H1 (cell line): ENCODE data around the gene RNF31. TPM values are rescaled to one million over a fixed set of nuclear protein-coding genes. Genes with fewer than 3 reads are reported as not detected.

ENCODE experiments used
- CTCF ChIA-PET: fragments of 300-600 bp; sonication (Branson Sonifier 250); formaldehyde crosslinking; loops from one replicate; lab custom pipeline; 2021; ENCODE audit not compliant: partially characterized antibody; lab: Charles Lee
- POLR2A ChIA-PET: fragments of 300-600 bp; sonication (Branson Sonifier 250); formaldehyde crosslinking; loops from one replicate; lab custom pipeline; 2021; ENCODE audit warnings: inconsistent platforms; ENCODE audit not compliant: partially characterized antibody; lab: Charles Lee
- DNase-seq, 2 experiments: peaks; one replicate each; pipeline versions ENCODE4 v3.0.0 to v3.0.0-alpha.2; 2010 to 2022; ENCODE audit warnings: low spot score in 2 of 2, low read depth in 1 of 2, mixed read lengths in 1 of 2
- FAIRE-seq: peaks from 2 replicates; lab custom pipeline; 2011; peaks lifted over from hg19 to GRCh38; lab: Jason Lieb, UNC
- H2AFZ ChIP-seq: 2 replicates; pipeline ENCODE4 v1.8.1; 2012; ENCODE audit warnings: low read length, inconsistent platforms
- H2AK5ac ChIP-seq: 2 replicates; pipeline ENCODE4 v1.6.1; 2013; ENCODE audit warnings: low read depth, low read length
- H2BK120ac ChIP-seq: replicated peaks from 2 replicates; pipeline ENCODE3; 2013; ENCODE audit warnings: low read depth, low read length, inconsistent platforms
- H2BK12ac ChIP-seq: 2 replicates; pipeline ENCODE4 v1.6.1; 2013; ENCODE audit warnings: low read depth, low read length
- H2BK15ac ChIP-seq: 2 replicates; pipeline ENCODE4 v1.6.1; 2013; ENCODE audit warnings: low read length
- H2BK20ac ChIP-seq: 2 replicates; pipeline ENCODE4 v1.6.1; 2013; ENCODE audit warnings: low read length
- H2BK5ac ChIP-seq: 2 replicates; pipeline ENCODE4 v1.6.1; 2013; ENCODE audit warnings: low read depth, low read length
- H3K14ac ChIP-seq: 2 replicates; pipeline ENCODE4 v1.6.1; 2013; ENCODE audit warnings: inconsistent platforms; ENCODE audit not compliant: insufficient read length
- H3K18ac ChIP-seq: 2 replicates; pipeline ENCODE4 v1.6.1; 2013; ENCODE audit warnings: low read length; ENCODE audit errors: extremely low read depth
- H3K23ac ChIP-seq: 2 replicates; pipeline ENCODE4 v1.6.1; 2013; ENCODE audit warnings: inconsistent platforms; ENCODE audit not compliant: insufficient read length
- H3K23me2 ChIP-seq: 2 replicates; pipeline ENCODE4 v1.6.1; 2013; ENCODE audit warnings: low read depth, low read length
- H3K27ac ChIP-seq: 2 replicates; pipeline ENCODE4 v1.6.1; 2011; ENCODE audit warnings: low read depth, low read length, inconsistent platforms
- H3K27me3 ChIP-seq, 4 experiments: replicated peaks in 1 of 4; 1 replicate in 1 of 4; 2 replicates in 3 of 4; pipeline versions ENCODE4 v1.6.1 to v1.8.1; 2011 to 2013; ENCODE audit warnings: low read length in 3 of 4, mild to moderate bottlenecking in 3 of 4, inconsistent platforms in 2 of 4, mixed read lengths in 2 of 4, moderate library complexity in 1 of 4; ENCODE audit not compliant: control insufficient read depth in 3 of 4, insufficient read depth in 3 of 4; ENCODE audit errors: extremely low read depth in 1 of 4
- H3K36me3 ChIP-seq, 4 experiments: 2 replicates each; pipeline versions ENCODE4 v1.6.1 to v1.8.1; 2011 to 2013; ENCODE audit warnings: mild to moderate bottlenecking in 4 of 4, low read length in 3 of 4, moderate library complexity in 2 of 4, control low read depth in 1 of 4, inconsistent platforms in 1 of 4; ENCODE audit not compliant: insufficient read depth in 4 of 4, control insufficient read depth in 2 of 4
- H3K4ac ChIP-seq: replicated peaks from 2 replicates; pipeline ENCODE3; 2013; ENCODE audit warnings: low read length, low read depth, mixed read lengths, inconsistent platforms; ENCODE audit not compliant: insufficient read length
- H3K4me1 ChIP-seq, 4 experiments: replicated peaks in 1 of 4; 1 replicate in 1 of 4; 2 replicates in 3 of 4; pipeline versions ENCODE4 v1.6.1 to v1.8.1; 2011 to 2013; ENCODE audit warnings: low read length in 3 of 4, inconsistent platforms in 2 of 4, mixed read lengths in 1 of 4; ENCODE audit not compliant: insufficient read depth in 4 of 4, control insufficient read depth in 3 of 4
- H3K4me2 ChIP-seq, 2 experiments: 2 replicates each; pipeline versions ENCODE4 v1.6.1 to v1.8.1; 2011 to 2013; ENCODE audit warnings: low read depth in 2 of 2, low read length in 2 of 2, control low read depth in 1 of 2, inconsistent platforms in 1 of 2, mild to moderate bottlenecking in 1 of 2; ENCODE audit not compliant: insufficient read depth in 1 of 2
- H3K4me3 ChIP-seq, 4 experiments: fragments of 200-600, 300-600 bp in 1 of 4; sonication (generic), shearing (Covaris generic), sonication (Bioruptor Twin) in 1 of 4; 2 replicates each; pipeline versions ENCODE4 v1.5.1 to v1.8.1; 2011 to 2016; ENCODE audit warnings: low read length in 4 of 4, low read depth in 3 of 4, control low read depth in 2 of 4, inconsistent platforms in 2 of 4, mild to moderate bottlenecking in 2 of 4, mixed read lengths in 1 of 4, moderate library complexity in 1 of 4; ENCODE audit not compliant: insufficient read depth in 2 of 4; ENCODE audit errors: extremely low read depth in 1 of 4
- H3K56ac ChIP-seq: replicated peaks from 2 replicates; pipeline ENCODE3; 2013; ENCODE audit warnings: low read depth, mild to moderate bottlenecking, mixed read lengths, low read length, inconsistent platforms; ENCODE audit not compliant: insufficient read length
- H3K79me1 ChIP-seq: 2 replicates; pipeline ENCODE4 v1.6.1; 2013; ENCODE audit warnings: low read depth, low read length, control low read depth
- H3K79me2 ChIP-seq, 2 experiments: 2 replicates each; pipeline versions ENCODE4 v1.6.1 to v1.8.1; 2012 to 2013; ENCODE audit warnings: low read length in 2 of 2, mild to moderate bottlenecking in 2 of 2, inconsistent platforms in 1 of 2; ENCODE audit not compliant: insufficient read depth in 2 of 2, control insufficient read depth in 1 of 2
- H3K9ac ChIP-seq, 4 experiments: replicated peaks in 1 of 4; 1 replicate in 1 of 4; 2 replicates in 3 of 4; pipeline versions ENCODE4 v1.6.1 to v1.8.1; 2011 to 2013; ENCODE audit warnings: low read depth in 3 of 4, low read length in 3 of 4, control low read depth in 2 of 4, mild to moderate bottlenecking in 2 of 4, moderate library complexity in 2 of 4, inconsistent platforms in 1 of 4; ENCODE audit errors: extremely low read depth in 1 of 4
- H3K9me3 ChIP-seq, 2 experiments: 2 replicates each; pipeline versions ENCODE4 v1.6.1 to v1.8.1; 2012 to 2013; ENCODE audit warnings: mild to moderate bottlenecking in 2 of 2, moderate library complexity in 2 of 2, control low read depth in 1 of 2, inconsistent platforms in 1 of 2, low read depth in 1 of 2, low read length in 1 of 2, mixed read lengths in 1 of 2; ENCODE audit not compliant: insufficient read depth in 2 of 2
- H4K20me1 ChIP-seq, 2 experiments: replicated peaks in 1 of 2; 2 replicates each; pipeline versions ENCODE3 to v1.8.1; 2011 to 2013; ENCODE audit warnings: inconsistent platforms in 2 of 2, low read length in 2 of 2, mild to moderate bottlenecking in 1 of 2; ENCODE audit not compliant: insufficient read depth in 2 of 2, control insufficient read depth in 1 of 2
- H4K5ac ChIP-seq: 2 replicates; pipeline ENCODE4 v1.6.1; 2013; ENCODE audit warnings: low read length, low read depth, mixed read lengths, inconsistent platforms; ENCODE audit not compliant: insufficient read length
- H4K8ac ChIP-seq: 2 replicates; pipeline ENCODE4 v1.8.0; 2013; ENCODE audit warnings: mild to moderate bottlenecking, moderate library complexity, low read length, inconsistent platforms; ENCODE audit not compliant: insufficient read depth; ENCODE audit errors: extremely low read depth
- H4K91ac ChIP-seq: replicated peaks from 2 replicates; pipeline ENCODE3; 2013; ENCODE audit warnings: low read length, mixed read lengths, inconsistent platforms; ENCODE audit not compliant: insufficient read length
- CTBP2 ChIP-seq: IDR thresholded peaks from 2 replicates; pipeline ENCODE4 v1.7.0; 2011; ENCODE audit warnings: borderline replicate concordance, mild to moderate bottlenecking, moderate library complexity, mixed read lengths, low read length; ENCODE audit not compliant: insufficient read depth, insufficient read length
- FOSL1 ChIP-seq: IDR thresholded peaks from 2 replicates; pipeline ENCODE4 v1.6.1; 2011; ENCODE audit warnings: mild to moderate bottlenecking, low read depth, low read length, moderate library complexity; ENCODE audit not compliant: insufficient read depth
- KDM1A ChIP-seq: fragments of 200-600, 300-600 bp; sonication (generic); IDR thresholded peaks from 2 replicates; pipeline ENCODE4 v1.7.1; 2016; ENCODE audit warnings: mild to moderate bottlenecking, low read length, borderline replicate concordance
- POLR2AphosphoS5 ChIP-seq: IDR thresholded peaks from 2 replicates; pipeline ENCODE4 v1.6.1; 2011; ENCODE audit warnings: low read depth, low read length
- RFX5 ChIP-seq: IDR thresholded peaks from 2 replicates; pipeline ENCODE4 v1.6.1; 2011; ENCODE audit warnings: low read depth, low read length, improper control_type of control experiment, borderline replicate concordance
- SAP30 ChIP-seq: fragments of 300-600 bp; sonication (generic); IDR thresholded peaks from 2 replicates; pipeline ENCODE4 v1.7.1; 2012; ENCODE audit warnings: low read length, moderate library complexity, mild to moderate bottlenecking, inconsistent platforms; ENCODE audit not compliant: insufficient read depth, insufficient replicate concordance
- SIN3A ChIP-seq, 2 experiments: IDR thresholded peaks in 1 of 2; conservative IDR thresholded peaks in 1 of 2; 2 replicates each; pipeline ENCODE4 v1.6.1; 2011 to 2012; ENCODE audit warnings: low read length in 2 of 2, improper control_type of control experiment in 1 of 2, low read depth in 1 of 2, mild to moderate bottlenecking in 1 of 2
- TBP ChIP-seq: IDR thresholded peaks from 2 replicates; pipeline ENCODE4 v1.6.1; 2011; ENCODE audit warnings: low read depth, low read length, improper control_type of control experiment
- WGBS, 2 experiments: shearing (Covaris generic) in 1 of 2; methylation state at CpG; one replicate each; pipeline versions ENCODE4 v1.1.6 to v1.1.7; 2013 to 2015; ENCODE audit warnings: low lambda C conversion rate in 2 of 2, mixed read lengths in 2 of 2, inconsistent platforms in 1 of 2, low coverage in 1 of 2, missing lambda C conversion rate in 1 of 2; ENCODE audit not compliant: insufficient replicate concordance in 2 of 2, insufficient coverage in 1 of 2, insufficient read length in 1 of 2; ENCODE audit errors: extremely low coverage in 1 of 2, missing lambda C conversion rate in 1 of 2; 5-methylcytosine and 5-hydroxymethylcytosine counted together
- polyA plus RNA-seq, 7 experiments: library from polyadenylated mRNA; depleted of rRNA in 3 of 7; stranded (reverse) in 5 of 7; unstranded in 2 of 7; fragments of >200 nt in 5 of 7; fragments of 200-250 nt in 2 of 7; gene quantifications; 1 replicate in 5 of 7; 2 replicates in 1 of 7; 4 replicates in 1 of 7; pipeline versions ENCODE4 v1.2.1 to v1.2.3, GENCODE V29; 2011 to 2013; ENCODE audit warnings: missing spikeins in 2 of 7, mixed read lengths in 2 of 7
- total RNA-seq: library from RNA; stranded (reverse); fragmentation: NEBNext Ultra II Directional; extraction: Animal tissue kit (Norgen Biotek cat#: 25700); gene quantifications from 2 replicates; pipeline ENCODE4 v1.2.1, GENCODE V29; 2021
- TF ChIP-seq, protein P1 (sequence below): IDR thresholded peaks from 2 replicates; pipeline ENCODE4 v1.6.1; 2011; ENCODE audit warnings: low read length, improper control_type of control experiment

Gene RNF31
- total and polyA plus RNA-seq, 2 of the 8 experiments (the other 6 are each of a cell fraction or from before 2014, with no cell fraction given) = 17.5 to 72.0 TPM

DNA sequence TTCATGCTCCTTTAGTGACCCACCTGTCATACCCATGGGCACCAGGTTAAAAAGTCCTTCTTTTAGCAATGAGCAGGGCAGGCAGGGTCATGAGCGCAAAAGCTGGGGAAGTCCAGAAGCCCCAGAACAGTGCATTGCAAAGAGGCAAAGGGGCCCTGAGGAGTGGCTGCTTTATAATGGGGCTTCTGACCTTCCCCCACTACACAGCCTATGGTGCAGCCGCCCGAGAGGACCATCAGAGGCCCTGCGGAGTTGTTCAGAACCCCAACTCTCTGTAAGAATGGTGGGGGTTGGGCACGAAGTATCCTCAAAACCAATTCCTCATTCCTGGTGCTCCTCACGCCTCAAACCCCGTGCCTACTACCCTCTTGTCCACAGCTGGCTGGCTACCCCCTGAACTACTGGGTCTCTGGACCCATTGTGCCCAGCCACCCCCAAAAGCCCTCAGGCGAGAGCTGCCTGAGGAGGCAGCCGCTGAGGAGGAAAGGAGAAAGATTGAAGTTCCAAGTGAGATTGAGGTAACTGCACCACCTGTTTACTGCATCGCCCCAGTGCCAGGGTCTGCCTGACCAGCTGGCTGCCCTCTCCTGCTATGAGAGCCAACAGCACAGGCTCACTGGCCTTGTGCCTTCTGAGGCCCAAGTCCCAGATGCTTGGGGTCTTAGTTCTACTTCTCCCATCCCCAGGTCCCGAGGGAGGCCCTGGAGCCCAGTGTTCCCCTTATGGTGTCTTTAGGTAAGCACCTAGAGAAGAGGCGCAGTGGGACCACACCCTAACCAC, 31.3 kb downstream of the RNF31 start:
- Histone ChIP-seq H4K5ac (no peak overlapping the region), H2AFZ (no peak overlapping the region), H2BK5ac (no peak overlapping the region), H3K23ac (no peak overlapping the region), H3K27ac (no peak overlapping the region), H3K9me3 (no peaks in the 10 kb centered on the region), H3K4me2 (no peak overlapping the region), H2AK5ac (no peak overlapping the region), H3K4ac (no peak overlapping the region), H3K36me3 (peaks cover 14 to 49% (median 41%) of the 10 kb centered on the region in 4 experiments), H3K4me1 (no peaks in the 10 kb centered on the region), H3K18ac (no peak overlapping the region), H2BK12ac (no peak overlapping the region), H4K91ac (no peak overlapping the region), H3K4me3 (no peak overlapping the region), H3K23me2 (no peaks in the 10 kb centered on the region), H3K56ac (no peak overlapping the region), H3K27me3 (no peaks in the 10 kb centered on the region), H2BK20ac (no peak overlapping the region), H2BK15ac (no peak overlapping the region), H3K9ac (no peak overlapping the region), H4K8ac (no peak overlapping the region), H3K79me2 (no peaks in the 10 kb centered on the region), H2BK120ac (no peak overlapping the region), H3K79me1 (0 out of 2 replicates have a peak, but pooled peaks cover 2% of the 10 kb centered on the region), H3K14ac (no peak overlapping the region), H4K20me1 (peaks cover 2 to 15% of the 10 kb centered on the region in 2 experiments)
- POLR2A ChIA-PET = interaction anchor here (0.6 to 10.7 kb wide), 20 partner anchors 9 to 575 kb away, joined by 3 to 158 read pairs (median 4); partner anchors contain the start of genes CHMP4A, IPO4, IRF9 and LTB4R2
- CTCF ChIA-PET = interaction anchor here (1.1 kb wide), 2 partner anchors 18 to 64 kb away, joined by 3 to 4 read pairs; partner anchors contain the start of gene IRF9
- WGBS, 2 experiments = 84% methylated on average over 12 of the region's 12 CpGs; no CpG with 5 or more reads in 1 of the 2 experiments
- FAIRE-seq (no peak), DNase-seq (no peak)
- TF ChIP-seq SIN3A (conservative IDR thresholded peaks at IDR 0.05 in 1 of 2, IDR thresholded peaks at IDR 0.05 in 1 of 2; ENCODE audit: low read depth in 1 of 2, low read length in 2 of 2) (no peak), KDM1A (no peak), TBP (no peak), CTBP2 (no peak), FOSL1 (no peak), SAP30 (no peak), RFX5 (no peak), POLR2AphosphoS5 (no peak; the same call in 1 of the 2 replicates)
- TF ChIP-seq, protein P1, sequence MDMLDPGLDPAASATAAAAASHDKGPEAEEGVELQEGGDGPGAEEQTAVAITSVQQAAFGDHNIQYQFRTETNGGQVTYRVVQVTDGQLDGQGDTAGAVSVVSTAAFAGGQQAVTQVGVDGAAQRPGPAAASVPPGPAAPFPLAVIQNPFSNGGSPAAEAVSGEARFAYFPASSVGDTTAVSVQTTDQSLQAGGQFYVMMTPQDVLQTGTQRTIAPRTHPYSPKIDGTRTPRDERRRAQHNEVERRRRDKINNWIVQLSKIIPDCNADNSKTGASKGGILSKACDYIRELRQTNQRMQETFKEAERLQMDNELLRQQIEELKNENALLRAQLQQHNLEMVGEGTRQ = no peak
